Muscle layer of duodenum (tissue), 2 donors: ENCODE results near the gene PLXNC1.

Experiments used
- H3K27ac ChIP-seq: one replicate; pipeline ENCODE4 v1.7.0; 2013; ENCODE audit warnings: mild to moderate bottlenecking, low read length
- H3K27me3 ChIP-seq: one replicate; pipeline ENCODE4 v1.7.0; 2013; ENCODE audit warnings: low read depth, mild to moderate bottlenecking, control low read depth, low read length
- H3K36me3 ChIP-seq, 2 donors: one replicate each; pipeline ENCODE4 v1.7.0; 2013; ENCODE audit warnings: low read length in 2 of 2, control low read depth in 1 of 2, mild to moderate bottlenecking in 1 of 2; ENCODE audit not compliant: insufficient read depth in 2 of 2, control insufficient read depth in 1 of 2
- H3K4me1 ChIP-seq, 2 donors: one replicate each; pipeline ENCODE4 v1.7.0; 2013; ENCODE audit warnings: low read length in 2 of 2, mild to moderate bottlenecking in 2 of 2, control low read depth in 1 of 2, moderate library complexity in 1 of 2; ENCODE audit not compliant: insufficient read depth in 2 of 2, control insufficient read depth in 1 of 2
- H3K4me3 ChIP-seq, 2 donors: one replicate each; pipeline ENCODE4 v1.7.0; 2013; ENCODE audit warnings: low read length in 2 of 2, low read depth in 1 of 2, mild to moderate bottlenecking in 1 of 2
- H3K9me3 ChIP-seq, 2 donors: one replicate each; pipeline ENCODE4 v1.7.0; 2013; ENCODE audit warnings: low read length in 2 of 2, control low read depth in 1 of 2, mild to moderate bottlenecking in 1 of 2; ENCODE audit not compliant: control insufficient read depth in 1 of 2
- donor health status: healthy.

PLXNC1 gene

GRCh38 chr12:94165670-94166364 is 17.4 kb downstream of the PLXNC1 start:
- Histone ChIP-seq H3K27ac (no peak overlapping the region), H3K4me1 (no peaks in the 10 kb centered on the region)

GRCh38 chr12:94167071-94167755 is 18.8 kb downstream of the PLXNC1 start:
- Histone ChIP-seq H3K4me1 (no peaks in the 10 kb centered on the region), H3K27ac (no peak overlapping the region), H3K27me3 (no peaks in the 10 kb centered on the region), H3K4me3 (no peak overlapping the region), H3K36me3 (no peaks in the 10 kb centered on the region), H3K9me3 (no peaks in the 10 kb centered on the region)

More at GRCh38 chr12:94165670-94166364, 17.4 kb downstream of the PLXNC1 start:
- no peaks in the 10 kb centered on the region for H3K27me3 ChIP-seq
- no peak overlapping the region for H3K4me3 ChIP-seq
- no peaks in the 10 kb centered on the region for H3K36me3 ChIP-seq
- H3K9me3 ChIP-seq = no peaks in the 10 kb centered on the region

GRCh38 chr12:94167756-94168416 is 19.5 kb downstream of the PLXNC1 start:
- Histone ChIP-seq H3K4me3 (no peak overlapping the region), H3K27me3 (no peaks in the 10 kb centered on the region), H3K36me3 (no peaks in the 10 kb centered on the region), H3K4me1 (no peaks in the 10 kb centered on the region), H3K27ac (no peak overlapping the region), H3K9me3 (no peaks in the 10 kb centered on the region)

GRCh38 chr12:94169495-94169894 is 21.1 kb downstream of the PLXNC1 start:
- Histone ChIP-seq H3K27me3 (no peaks in the 10 kb centered on the region), H3K27ac (no peak overlapping the region), H3K4me3 (no peak overlapping the region), H3K36me3 (no peaks in the 10 kb centered on the region), H3K4me1 (no peaks in the 10 kb centered on the region), H3K9me3 (no peaks in the 10 kb centered on the region)

- H3K9me3 ChIP-seq = no peaks in the 10 kb centered on the region
- no peaks in the 10 kb centered on the region for H3K4me1 ChIP-seq
- no peak overlapping the region for H3K27ac ChIP-seq
- H3K4me3 ChIP-seq = no peak overlapping the region
- H3K36me3 ChIP-seq = no peaks in the 10 kb centered on the region
- no peaks in the 10 kb centered on the region for H3K27me3 ChIP-seq
Measured at GRCh38 chr12:94169966-94170689, 21.8 kb downstream of the PLXNC1 start.

- Histone ChIP-seq H3K4me3 (no peak overlapping the region), H3K9me3 (no peaks in the 10 kb centered on the region), H3K36me3 (no peaks in the 10 kb centered on the region), H3K27me3 (peaks cover 4% of the 10 kb centered on the region), H3K27ac (no peak overlapping the region), H3K4me1 (no peaks in the 10 kb centered on the region)
Measured at GRCh38 chr12:94170690-94171594, 22.6 kb downstream of the PLXNC1 start.

GRCh38 chr12:94171595-94171930 is 23.2 kb downstream of the PLXNC1 start:
- Histone ChIP-seq H3K4me1 (no peaks in the 10 kb centered on the region), H3K27ac (no peak overlapping the region), H3K4me3 (no peak overlapping the region), H3K36me3 (no peaks in the 10 kb centered on the region), H3K27me3 (peaks cover 4% of the 10 kb centered on the region), H3K9me3 (no peaks in the 10 kb centered on the region)

- Histone ChIP-seq H3K36me3 (no peaks in the 10 kb centered on the region), H3K4me3 (no peak overlapping the region), H3K27me3 (peaks cover 4% of the 10 kb centered on the region), H3K9me3 (no peaks in the 10 kb centered on the region), H3K27ac (no peak overlapping the region), H3K4me1 (no peaks in the 10 kb centered on the region)
Measured at GRCh38 chr12:94172031-94172430, 23.7 kb downstream of the PLXNC1 start.

GRCh38 chr12:94172973-94173372 is 24.6 kb downstream of the PLXNC1 start:
- Histone ChIP-seq H3K27me3 (peaks cover 4% of the 10 kb centered on the region), H3K36me3 (no peaks in the 10 kb centered on the region), H3K9me3 (peaks cover under 1 to 1% of the 10 kb centered on the region in 2 donors), H3K27ac (no peak overlapping the region), H3K4me3 (no peak overlapping the region), H3K4me1 (no peaks in the 10 kb centered on the region)

GRCh38 chr12:94173660-94174265 is 25.4 kb downstream of the PLXNC1 start:
- no peaks in the 10 kb centered on the region for H3K4me1 ChIP-seq
- peaks cover 4% of the 10 kb centered on the region for H3K27me3 ChIP-seq
- no peak overlapping the region for H3K4me3 ChIP-seq
- H3K9me3 ChIP-seq = peaks cover 3 to 5% of the 10 kb centered on the region in 2 donors
- no peaks in the 10 kb centered on the region for H3K36me3 ChIP-seq
- no peak overlapping the region for H3K27ac ChIP-seq
